MCF 10A (cell line): ENCODE data around the gene ORAI2. TPM values are rescaled to one million over a fixed set of nuclear protein-coding genes. Genes with fewer than 3 reads are reported as not detected.

Experiments used
- BruUV-seq: library from RNA; stranded (reverse); fragments of 400-500 nt; replicated peaks from 2 replicates; lab custom pipeline; 2021; lab: Mats Ljungman, UMichigan
- CTCF ChIA-PET: fragments of 300-600 bp; sonication (Branson Sonifier 250); formaldehyde crosslinking; extraction: SDS; loops from one replicate; lab custom pipeline; 2021; ENCODE audit warnings: antibody characterized with exemption, inconsistent platforms; lab: Yijun Ruan, JAX
- POLR2A ChIA-PET: fragments of 300-600, 350-650 bp; sonication (Branson Sonifier 250); formaldehyde crosslinking; extraction: SDS; loops from one replicate; lab custom pipeline; 2020; ENCODE audit warnings: antibody characterized with exemption, inconsistent platforms; lab: Yijun Ruan, JAX
- DNase-seq: peaks from one replicate; pipeline ENCODE4 v3.0.0-alpha.2; 2018; ENCODE audit not compliant: unreplicated experiment
- H3K27ac Mint-ChIP-seq: one replicate; pipeline ENCODE4 v1.8.0; 2022; ENCODE audit warnings: mild to moderate bottlenecking, low read depth, mixed read lengths; ENCODE audit not compliant: unreplicated experiment
- H3K27me3 Mint-ChIP-seq: one replicate; pipeline ENCODE4 v1.8.0; 2022; ENCODE audit warnings: mixed read lengths; ENCODE audit not compliant: insufficient read depth, unreplicated experiment
- H3K36me3 Mint-ChIP-seq: one replicate; pipeline ENCODE4 v1.8.0; 2022; ENCODE audit warnings: mild to moderate bottlenecking, moderate library complexity, mixed read lengths; ENCODE audit not compliant: insufficient read depth, unreplicated experiment
- H3K4me1 Mint-ChIP-seq: one replicate; pipeline ENCODE4 v1.8.0; 2022; ENCODE audit warnings: mixed read lengths; ENCODE audit not compliant: insufficient read depth, unreplicated experiment
- H3K4me3 Mint-ChIP-seq: one replicate; pipeline ENCODE4 v1.8.0; 2022; ENCODE audit warnings: mild to moderate bottlenecking, moderate library complexity, mixed read lengths; ENCODE audit not compliant: unreplicated experiment
- H3K9me3 Mint-ChIP-seq: one replicate; pipeline ENCODE4 v1.8.0; 2022; ENCODE audit warnings: mixed read lengths; ENCODE audit not compliant: unreplicated experiment
- CTCF ChIP-seq: fragments of 200-600 bp; IDR thresholded peaks from one replicate; pipeline ENCODE4 v1.8.0; 2022; ENCODE audit warnings: antibody characterized with exemption, mild to moderate bottlenecking; ENCODE audit not compliant: unreplicated experiment
- intact Hi-C: fragments of 100-400 bp; cut with micrococcal nuclease; formaldehyde crosslinking; loops from 2 replicates; pipeline ENCODE4 v1.14.1; 2022
- total RNA-seq: library from RNA; stranded (reverse); gene quantifications from 2 replicates; pipeline ENCODE4 v1.2.3, GENCODE V29; 2022

Gene ORAI2
- total RNA-seq, 1 experiment from 2014 or later: 9.1 TPM

- peaks cover 45% of the 10 kb centered on the region for H3K36me3 Mint-ChIP-seq
- ChIA-PET CTCF (interaction anchor here (0.7 kb wide), 1 partner anchor 179 kb away, joined by 3 read pairs; no protein-coding TSS in a partner anchor), POLR2A (interaction anchor here (0.6 to 2.2 kb wide), 3 partner anchors 8 to 1525 kb away, joined by 3 to 10 read pairs (median 3); partner anchors contain the start of genes ALKBH4 and LRWD1)
- no peak overlapping the region for H3K4me3 Mint-ChIP-seq
- no peaks in the 10 kb centered on the region for H3K4me1 Mint-ChIP-seq
- no TSS peak for BruUV-seq
- no peaks in the 10 kb centered on the region for H3K9me3 Mint-ChIP-seq
- TF ChIP-seq CTCF: no peak
- intact Hi-C loops: no loop called here
- H3K27ac Mint-ChIP-seq: no peak overlapping the region
- DNase-seq: peak; percentile 32
- no peaks in the 10 kb centered on the region for H3K27me3 Mint-ChIP-seq
These were observed 23.0 kb downstream of the ORAI2 start for GRCh38 chr7:102456327-102456726.

- H3K36me3 Mint-ChIP-seq: peaks cover 45% of the 10 kb centered on the region
- ChIA-PET POLR2A (no interaction called here), CTCF (no interaction called here)
- H3K4me3 Mint-ChIP-seq: no peak overlapping the region
- no peak overlapping the region for H3K27ac Mint-ChIP-seq
- H3K4me1 Mint-ChIP-seq: no peaks in the 10 kb centered on the region
- no peaks in the 10 kb centered on the region for H3K27me3 Mint-ChIP-seq
- no peaks in the 10 kb centered on the region for H3K9me3 Mint-ChIP-seq
- no peak for TF ChIP-seq CTCF
- DNase-seq: no peak
- intact Hi-C loops: no loop called here
- TSS peak; percentile 24 for BruUV-seq
These were observed 24.1 kb downstream of the ORAI2 start for GRCh38 chr7:102457352-102457924.

- no peak for DNase-seq
- Mint-ChIP-seq H3K27me3 (no peaks in the 10 kb centered on the region), H3K27ac (no peak overlapping the region), H3K4me1 (peaks cover 6% of the 10 kb centered on the region), H3K4me3 (no peak overlapping the region), H3K36me3 (peaks cover 45% of the 10 kb centered on the region), H3K9me3 (no peaks in the 10 kb centered on the region)
- ChIA-PET POLR2A (interaction anchor here (1.6 kb wide), 1 partner anchor 63 kb away, joined by 3 read pairs; the partner anchor contains the start of gene PRKRIP1), CTCF (no interaction called here)
- no peak for TF ChIP-seq CTCF
- intact Hi-C loops: no loop called here
- BruUV-seq: no TSS peak
These were observed 26.0 kb downstream of the ORAI2 start for GRCh38 chr7:102459221-102459844.

GRCh38 chr7:102460467-102460866 lies 27.1 kb downstream of the ORAI2 start:
- H3K9me3 Mint-ChIP-seq: no peaks in the 10 kb centered on the region
- ChIA-PET CTCF (interaction anchor here (0.8 kb wide), 1 partner anchor 23 kb away, joined by 3 read pairs; no protein-coding TSS in a partner anchor), POLR2A (no interaction called here)
- peaks cover 39% of the 10 kb centered on the region for H3K36me3 Mint-ChIP-seq
- no peaks in the 10 kb centered on the region for H3K27me3 Mint-ChIP-seq
- peaks cover 6% of the 10 kb centered on the region for H3K4me1 Mint-ChIP-seq
- intact Hi-C loops: no loop called here
- no peak for DNase-seq
- no peak overlapping the region for H3K27ac Mint-ChIP-seq
- no peak for TF ChIP-seq CTCF
- no TSS peak for BruUV-seq
- no peak overlapping the region for H3K4me3 Mint-ChIP-seq
